ENCODE measurements around the gene NRDE2.

NRDE2 gene

GRCh38 chr14:90280096-90280495 lies 51.6 kb downstream of the NRDE2 start:
- no peak overlapping the region for H3K9ac ChIP-seq
- H4K20me1 ChIP-seq, result peaks cover 0 to 16% (median 8%) of the 10 kb centered on the region in 11 experiments; a peak in 9 of 22 replicates
- H3K27me3 ChIP-seq, result no peaks in the 10 kb centered on the region
- H3K27ac ChIP-seq, result no peak overlapping the region
- no peaks in the 10 kb centered on the region for H3K9me3 ChIP-seq (replicated peaks in 1 of 11)
- peaks cover 68 to 99% (median 80%) of the 10 kb centered on the region in 11 experiments for H3K36me3 ChIP-seq
- peaks cover 0 to 38% (median 12%) of the 10 kb centered on the region in 10 experiments; a peak in 15 of 20 replicates for H3K4me1 ChIP-seq
- no peak overlapping the region for H3K4me2 ChIP-seq
- no peak for TF ChIP-seq Cebpa-rat (IDR thresholded peaks at IDR 0.05)
- no peak overlapping the region for H3K4me3 ChIP-seq

- peaks cover 0 to 31% (median 14%) of the 10 kb centered on the region in 11 experiments; a peak in 13 of 22 replicates for H4K20me1 ChIP-seq
- H3K36me3 ChIP-seq, result peaks cover 64 to 99% (median 83%) of the 10 kb centered on the region in 11 experiments
- H3K27me3 ChIP-seq, result no peaks in the 10 kb centered on the region
- no peak overlapping the region for H3K4me3 ChIP-seq
- H3K27ac ChIP-seq, result no peak overlapping the region
- no peak overlapping the region for H3K9ac ChIP-seq
- TF ChIP-seq Cebpa-rat (IDR thresholded peaks at IDR 0.05), result no peak
- no peak overlapping the region for H3K4me2 ChIP-seq
- H3K9me3 ChIP-seq (replicated peaks in 1 of 11), result no peaks in the 10 kb centered on the region
- peaks cover 0 to 54% (median 16%) of the 10 kb centered on the region in 10 experiments; a peak in 15 of 20 replicates for H3K4me1 ChIP-seq
Measured at GRCh38 chr14:90278199-90279175, 53.3 kb downstream of the NRDE2 start.

GRCh38 chr14:90277581-90278198 lies 54.1 kb downstream of the NRDE2 start:
- H3K4me1 ChIP-seq, result peaks cover 0 to 62% (median 16%) of the 10 kb centered on the region in 10 experiments; a peak in 15 of 20 replicates
- H3K36me3 ChIP-seq, result peaks cover 64 to 100% (median 84%) of the 10 kb centered on the region in 11 experiments
- H3K4me2 ChIP-seq, result no peak overlapping the region
- no peaks in the 10 kb centered on the region for H3K27me3 ChIP-seq
- TF ChIP-seq Cebpa-rat (IDR thresholded peaks at IDR 0.05), result no peak
- peaks cover 0 to 36% (median 14%) of the 10 kb centered on the region in 11 experiments; a peak in 13 of 22 replicates for H4K20me1 ChIP-seq
- no peak overlapping the region for H3K9ac ChIP-seq
- H3K9me3 ChIP-seq (replicated peaks in 1 of 11), result no peaks in the 10 kb centered on the region
- 0 out of 22 replicates have a peak overlapping the region, but pooled peaks of 2 of the 11 experiments have one; percentile 22 to 66 for H3K27ac ChIP-seq
- H3K4me3 ChIP-seq, result no peak overlapping the region

DNA sequence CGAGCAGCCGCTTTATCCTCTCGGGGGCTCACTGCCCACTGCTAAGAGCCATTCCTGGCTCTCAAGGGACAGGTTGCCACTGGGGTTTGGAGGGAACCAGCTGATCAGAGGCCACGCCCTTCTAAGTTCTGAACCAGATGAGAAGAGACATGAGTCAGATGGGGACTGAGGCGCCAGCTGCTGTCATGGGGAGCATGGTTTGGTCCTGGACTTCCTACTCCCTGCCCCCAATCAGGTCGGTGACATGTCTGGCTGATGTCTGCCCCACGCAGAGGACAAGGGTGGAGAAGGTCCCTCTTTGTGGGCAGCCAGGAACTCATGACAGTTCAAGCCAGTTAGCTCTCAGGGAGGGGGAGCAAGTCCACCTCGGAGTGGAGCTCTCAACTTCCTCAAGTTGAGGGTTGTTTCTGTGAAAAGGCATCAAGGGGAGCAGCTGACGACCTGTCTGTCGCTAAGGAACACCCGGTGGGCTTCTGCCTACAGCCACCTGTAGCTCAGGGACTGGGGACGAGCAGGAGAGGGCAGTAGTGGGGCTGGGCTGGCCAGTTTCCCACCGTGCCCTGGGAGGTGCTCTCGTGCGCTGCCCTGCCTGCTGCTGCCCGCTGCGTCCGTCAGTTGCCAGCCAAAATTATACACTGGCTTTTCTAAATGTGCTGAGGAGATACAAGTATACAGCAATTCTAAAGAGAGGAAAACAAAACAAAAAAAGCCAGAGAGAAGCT lies 54.9 kb downstream of the NRDE2 start:
- Histone ChIP-seq H3K9ac (peak overlapping the region in 1 of 11 experiments; percentile 21; a peak in 1 of 22 replicates), H3K4me1 (peaks cover 0 to 64% (median 16%) of the 10 kb centered on the region in 10 experiments; a peak in 15 of 20 replicates), H3K9me3 (replicated peaks in 1 of 11) (no peaks in the 10 kb centered on the region), H3K4me3 (no peak overlapping the region), H3K27me3 (no peaks in the 10 kb centered on the region), H3K36me3 (peaks cover 66 to 100% (median 85%) of the 10 kb centered on the region in 11 experiments), H3K27ac (peak overlapping the region in 4 of 11 experiments; percentile 22 to 66 (median 43); a peak in 4 of 22 replicates), H4K20me1 (peaks cover 0 to 38% (median 14%) of the 10 kb centered on the region in 11 experiments; a peak in 12 of 22 replicates), H3K4me2 (peak overlapping the region in 3 of 11 experiments; percentile 70 to 80 (median 80); a peak in 6 of 22 replicates)
- no peak for TF ChIP-seq Cebpa-rat (IDR thresholded peaks at IDR 0.05)

GRCh38 chr14:90275820-90276219 lies 55.9 kb downstream of the NRDE2 start:
- H3K4me1 ChIP-seq, result peaks cover 0 to 57% (median 16%) of the 10 kb centered on the region in 10 experiments; a peak in 15 of 20 replicates
- no peaks in the 10 kb centered on the region for H3K27me3 ChIP-seq
- H3K4me3 ChIP-seq, result no peak overlapping the region
- peaks cover 0 to 44% (median 15%) of the 10 kb centered on the region in 11 experiments; a peak in 12 of 22 replicates for H4K20me1 ChIP-seq
- peak overlapping the region in 3 of 11 experiments; percentile 53 to 66 (median 54); a peak in 7 of 22 replicates for H3K27ac ChIP-seq
- H3K9me3 ChIP-seq (replicated peaks in 1 of 11), result no peaks in the 10 kb centered on the region
- H3K4me2 ChIP-seq, result peak overlapping the region in 6 of 11 experiments; percentile 19 to 80 (median 62); a peak in 9 of 22 replicates
- peak overlapping the region in 4 of 11 experiments; percentile 3 to 59 (median 22); a peak in 4 of 22 replicates for H3K9ac ChIP-seq
- H3K36me3 ChIP-seq, result peaks cover 71 to 100% (median 89%) of the 10 kb centered on the region in 11 experiments
- no peak for TF ChIP-seq Cebpa-rat (IDR thresholded peaks at IDR 0.05)

GRCh38 chr14:90275458-90275814 lies 56.3 kb downstream of the NRDE2 start:
- peaks cover 0 to 57% (median 16%) of the 10 kb centered on the region in 10 experiments; a peak in 15 of 20 replicates for H3K4me1 ChIP-seq
- peak overlapping the region in 4 of 11 experiments; percentile 3 to 59 (median 22); a peak in 5 of 22 replicates for H3K9ac ChIP-seq
- TF ChIP-seq Cebpa-rat (IDR thresholded peaks at IDR 0.05), result no peak
- H3K36me3 ChIP-seq, result peaks cover 71 to 100% (median 89%) of the 10 kb centered on the region in 11 experiments
- H3K4me2 ChIP-seq, result peak overlapping the region in 6 of 11 experiments; percentile 19 to 80 (median 62); a peak in 10 of 22 replicates
- H4K20me1 ChIP-seq, result peaks cover 0 to 48% (median 19%) of the 10 kb centered on the region in 11 experiments; a peak in 14 of 22 replicates
- no peak overlapping the region for H3K4me3 ChIP-seq
- H3K27ac ChIP-seq, result peak overlapping the region in 5 of 11 experiments; percentile 8 to 66 (median 53); a peak in 9 of 22 replicates
- no peaks in the 10 kb centered on the region for H3K27me3 ChIP-seq
- no peaks in the 10 kb centered on the region for H3K9me3 ChIP-seq (replicated peaks in 1 of 11)

GRCh38 chr14:90274808-90275457 lies 56.8 kb downstream of the NRDE2 start:
- TF ChIP-seq Cebpa-rat (IDR thresholded peaks at IDR 0.05), result no peak
- Histone ChIP-seq H3K9me3 (replicated peaks in 1 of 11) (no peaks in the 10 kb centered on the region), H3K27ac (peak overlapping the region in 5 of 11 experiments; percentile 8 to 66 (median 53); a peak in 10 of 22 replicates), H3K9ac (peak overlapping the region in 5 of 11 experiments; percentile 3 to 59 (median 3); a peak in 4 of 22 replicates), H3K4me2 (peak overlapping the region in 6 of 11 experiments; percentile 19 to 80 (median 62); a peak in 11 of 22 replicates), H3K36me3 (peaks cover 71 to 100% (median 89%) of the 10 kb centered on the region in 11 experiments), H3K4me3 (no peak overlapping the region), H4K20me1 (peaks cover 0 to 50% (median 22%) of the 10 kb centered on the region in 11 experiments; a peak in 14 of 22 replicates), H3K4me1 (peaks cover 0 to 57% (median 16%) of the 10 kb centered on the region in 10 experiments; a peak in 15 of 20 replicates), H3K27me3 (no peaks in the 10 kb centered on the region)
